Uterus (tissue), 2 donors: ENCODE measurements around the gene TRAPPC14.

Source experiments
- CTCF ChIP-seq, 4 experiments: fragments of 200-600 bp in 2 of 4; fragments of 450-650 bp in 2 of 4; sonication (generic) in 2 of 4; IDR thresholded peaks; one replicate each; pipeline ENCODE4 v1.5.1; 2016 to 2019; ENCODE audit warnings: antibody characterized with exemption in 4 of 4, mild to moderate bottlenecking in 2 of 4, moderate library complexity in 1 of 4
- POLR2A ChIP-seq, 2 donors: fragments of 450-650 bp; IDR thresholded peaks; one replicate each; pipeline ENCODE4 v1.6.1; 2016; ENCODE audit warnings: antibody characterized with exemption in 2 of 2, mild to moderate bottlenecking in 1 of 2, moderate library complexity in 1 of 2

DNA sequence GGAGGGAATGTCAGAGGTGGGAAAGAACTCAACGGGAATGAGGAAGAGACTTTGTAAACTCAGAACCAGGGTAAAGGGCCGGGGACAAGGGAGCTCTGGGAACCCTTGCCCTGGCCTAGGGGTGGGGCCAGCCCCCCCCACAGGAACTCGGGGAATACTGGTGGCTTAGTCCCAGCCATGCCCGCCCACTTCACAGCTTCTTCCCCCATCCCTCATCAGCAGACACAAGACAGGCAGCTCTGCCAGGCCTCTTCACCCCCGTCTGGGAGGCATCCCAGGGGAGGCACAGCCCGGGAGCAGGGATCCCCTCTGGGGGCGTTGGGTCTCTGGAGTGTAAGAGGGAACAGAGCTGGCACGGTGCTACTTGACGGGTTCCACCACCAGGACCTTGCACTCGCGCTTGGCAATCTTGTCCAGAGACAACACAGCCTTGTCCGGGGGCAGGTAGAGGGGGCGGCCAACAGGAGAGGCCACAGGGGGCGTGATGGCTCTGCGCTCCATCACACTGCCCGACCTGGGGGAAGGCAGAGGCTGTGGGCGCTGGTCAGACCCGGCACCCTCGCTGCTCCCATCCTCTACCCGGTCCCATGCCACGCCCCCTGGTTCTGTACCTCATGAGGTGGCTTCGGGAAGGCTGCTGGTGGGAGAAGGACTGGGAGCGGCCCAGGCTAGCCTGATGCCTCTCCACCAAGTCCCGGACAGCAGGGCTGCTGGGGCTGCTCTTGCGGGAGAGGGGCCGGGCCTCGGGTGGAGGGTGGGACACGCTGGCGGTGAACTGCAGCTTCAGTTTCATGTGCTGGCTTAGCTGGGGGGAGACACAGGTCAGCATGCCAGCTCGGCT, 3.7 kb downstream of the TRAPPC14 start:
- TF ChIP-seq CTCF (IDR thresholded peaks at IDR 0.05) = no peak
- no peak for TF ChIP-seq POLR2A (IDR thresholded peaks at IDR 0.05)
